Measurements from ENCODE around the gene ITGA5. TPM values are rescaled to one million over a fixed set of nuclear protein-coding genes. Genes with fewer than 3 reads are reported as not detected.
A peak's percentile ranks its signal among the peaks of the same experiment; 100 is the strongest.

The ITGA5 gene
- total RNA-seq, 1 experiment from 2014 or later: 35.9 TPM

GRCh38 chr12:54390668-54391551 lies 28.2 kb downstream of the ITGA5 start:
- Histone ChIP-seq H2AFZ (ENCODE audit: low read length) (peak overlapping the region; percentile 57), H3K4me3 (ENCODE audit: low read length) (peak overlapping the region; percentile 48; the same call in 1 of the 2 replicates), H3K27ac (ENCODE audit: low read length) (no peak overlapping the region), H3K79me2 (ENCODE audit: low read length) (no peaks in the 10 kb centered on the region), H3K4me1 (ENCODE audit: insufficient read depth, low read length) (peaks cover 15% of the 10 kb centered on the region), H3F3A (ENCODE audit: low read length, unreplicated experiment) (no peaks in the 10 kb centered on the region), H3K36me3 (ENCODE audit: low read depth, low read length) (no peaks in the 10 kb centered on the region), H3K9me2 (replicated peaks; ENCODE audit: low read length) (no peaks in the 10 kb centered on the region), H3K4me2 (ENCODE audit: low read length) (peak overlapping the region; percentile 67), H3K9ac (ENCODE audit: low read length) (no peak overlapping the region), H3K9me3 (ENCODE audit: low read length) (no peaks in the 10 kb centered on the region), H4K20me1 (ENCODE audit: low read length) (no peaks in the 10 kb centered on the region), H3K27me3 (ENCODE audit: low read length) (no peaks in the 10 kb centered on the region)
- TF ChIP-seq EZH2phosphoT487 (IDR thresholded peaks at IDR 0.05; ENCODE audit: borderline replicate concordance, low read length) (no peak), CTCF (conservative IDR thresholded peaks at IDR 0.05; ENCODE audit: low read depth, low read length) (peak; percentile 22; the same call in 1 of the 2 replicates)
- no TSS peak for BruUV-seq (replicated peaks)
- CTCF ChIA-PET: no interaction called here
- DNase-seq: peak; percentile 33
- POLR2A ChIA-PET (ENCODE audit: unreplicated experiment): no interaction called here
- ATAC-seq: peak; percentile 21; the same call in 1 of the 2 replicates
- intact Hi-C loops (cut with micrococcal nuclease): no loop called here

GRCh38 chr12:54390176-54390667 lies 28.8 kb downstream of the ITGA5 start:
- no peak for ATAC-seq
- peaks cover 15% of the 10 kb centered on the region for H3K4me1 ChIP-seq (ENCODE audit: insufficient read depth, low read length)

More at GRCh38 chr12:54390176-54390667, 28.8 kb downstream of the ITGA5 start:
- H3K4me2 ChIP-seq (ENCODE audit: low read length): no peak overlapping the region
- TF ChIP-seq EZH2phosphoT487 (IDR thresholded peaks at IDR 0.05; ENCODE audit: borderline replicate concordance, low read length): no peak
- TF ChIP-seq EZH2 (IDR thresholded peaks at IDR 0.05; ENCODE audit: low read length, unreplicated experiment): no peak
- TF ChIP-seq CTCF (conservative IDR thresholded peaks at IDR 0.05; ENCODE audit: low read depth, low read length): no peak
- CTCF ChIA-PET: no interaction called here
- no peaks in the 10 kb centered on the region for H4K20me1 ChIP-seq (ENCODE audit: low read length)
- H3K9me3 ChIP-seq (ENCODE audit: low read length): no peaks in the 10 kb centered on the region
- no TSS peak for BruUV-seq (replicated peaks)
- no peak overlapping the region for H2AFZ ChIP-seq (ENCODE audit: low read length)
- no peak overlapping the region for H3K4me3 ChIP-seq (ENCODE audit: low read length)
- H3K27me3 ChIP-seq (ENCODE audit: low read length): no peaks in the 10 kb centered on the region
- no peaks in the 10 kb centered on the region for H3K36me3 ChIP-seq (ENCODE audit: low read depth, low read length)
- POLR2A ChIA-PET (ENCODE audit: unreplicated experiment): no interaction called here
- no peaks in the 10 kb centered on the region for H3K9me2 ChIP-seq (replicated peaks; ENCODE audit: low read length)
- no peak overlapping the region for H3K27ac ChIP-seq (ENCODE audit: low read length)
- H3F3A ChIP-seq (ENCODE audit: low read length, unreplicated experiment): no peaks in the 10 kb centered on the region
- no peak for DNase-seq
- intact Hi-C loops (cut with micrococcal nuclease): no loop called here
- no peaks in the 10 kb centered on the region for H3K79me2 ChIP-seq (ENCODE audit: low read length)
- no peak overlapping the region for H3K9ac ChIP-seq (ENCODE audit: low read length)
